ENCODE measurements around the gene QPRT. TPM values are rescaled to one million over a fixed set of nuclear protein-coding genes. Genes with fewer than 3 reads are reported as not detected.
"Not testable (repeated sequence)": the region's sequence is repeated elsewhere in the genome, so short reads cannot be mapped to it uniquely, and the experiment has no call there.

QPRT gene
- total RNA-seq, 1 donor from 2014 or later: 119 TPM

GRCh38 chr16:29692606-29693005 is 13.6 kb downstream of the QPRT start:
- not testable (repeated sequence) for DNase-seq (ENCODE audit: low read depth)

- no peak for DNase-seq (ENCODE audit: low read depth)
These were observed 15.6 kb downstream of the QPRT start for GRCh38 chr16:29694384-29695195.

DNA sequence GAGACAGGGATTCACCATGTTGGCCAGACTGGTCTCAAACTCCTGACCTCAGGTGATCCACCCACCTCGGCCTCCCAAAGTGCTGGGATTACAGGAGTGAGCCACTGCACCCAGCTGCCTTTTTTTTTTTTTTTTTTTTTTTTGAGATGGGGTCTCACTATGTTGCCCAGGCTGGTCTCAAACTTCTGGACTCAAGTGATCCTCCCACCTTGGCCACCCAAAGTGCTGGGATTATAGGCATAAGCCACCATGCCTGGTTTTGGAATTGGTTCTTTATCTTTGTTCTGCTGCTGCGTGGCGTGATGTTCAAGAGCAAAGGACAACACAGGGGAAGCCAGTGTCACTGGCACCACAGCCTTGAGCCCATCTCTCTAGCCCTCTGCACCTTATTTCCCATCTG is 16.7 kb downstream of the QPRT start:
- DNase-seq (ENCODE audit: low read depth): not testable (repeated sequence)

DNA sequence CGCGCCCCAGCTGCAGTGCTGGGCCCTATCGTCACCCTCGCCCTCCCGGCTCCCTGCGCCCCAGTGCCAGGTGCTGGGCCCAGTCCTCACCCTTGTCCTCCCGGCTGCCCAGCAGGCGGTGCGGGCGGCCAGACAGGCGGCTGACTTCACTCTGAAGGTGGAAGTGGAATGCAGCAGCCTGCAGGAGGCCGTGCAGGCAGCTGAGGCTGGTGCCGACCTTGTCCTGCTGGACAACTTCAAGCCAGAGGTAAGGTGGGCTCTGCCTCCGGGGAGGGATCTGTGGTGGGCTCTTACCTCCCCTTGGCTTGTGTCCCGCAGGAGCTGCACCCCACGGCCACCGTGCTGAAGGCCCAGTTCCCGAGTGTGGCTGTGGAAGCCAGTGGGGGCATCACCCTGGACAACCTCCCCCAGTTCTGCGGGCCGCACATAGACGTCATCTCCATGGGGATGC is 17.9 kb downstream of the QPRT start:
- DNase-seq (ENCODE audit: low read depth): no peak

- no peak for DNase-seq (ENCODE audit: low read depth)
These were observed 18.4 kb downstream of the QPRT start for GRCh38 chr16:29697391-29697790.

DNA sequence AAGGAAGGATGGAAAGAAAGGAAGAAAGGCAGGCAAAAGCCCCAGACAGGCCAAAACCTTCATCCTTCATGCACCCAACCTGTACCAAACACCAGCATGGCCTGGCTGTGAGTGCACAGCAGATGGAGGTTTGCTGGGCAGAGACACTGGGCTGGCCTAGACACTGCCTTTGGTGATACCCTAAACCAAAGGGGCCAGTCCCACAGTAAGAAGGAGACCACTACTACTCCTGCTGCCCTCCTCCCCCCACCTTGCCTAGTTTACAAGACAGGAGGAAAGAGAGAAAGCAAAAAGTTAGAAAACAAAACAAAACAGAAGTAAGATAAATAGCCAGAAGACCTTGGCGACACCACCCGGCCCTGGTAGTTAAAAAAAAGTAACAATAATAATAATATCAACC is 19.1 kb downstream of the QPRT start:
- DNase-seq (ENCODE audit: low read depth): no peak

DNA sequence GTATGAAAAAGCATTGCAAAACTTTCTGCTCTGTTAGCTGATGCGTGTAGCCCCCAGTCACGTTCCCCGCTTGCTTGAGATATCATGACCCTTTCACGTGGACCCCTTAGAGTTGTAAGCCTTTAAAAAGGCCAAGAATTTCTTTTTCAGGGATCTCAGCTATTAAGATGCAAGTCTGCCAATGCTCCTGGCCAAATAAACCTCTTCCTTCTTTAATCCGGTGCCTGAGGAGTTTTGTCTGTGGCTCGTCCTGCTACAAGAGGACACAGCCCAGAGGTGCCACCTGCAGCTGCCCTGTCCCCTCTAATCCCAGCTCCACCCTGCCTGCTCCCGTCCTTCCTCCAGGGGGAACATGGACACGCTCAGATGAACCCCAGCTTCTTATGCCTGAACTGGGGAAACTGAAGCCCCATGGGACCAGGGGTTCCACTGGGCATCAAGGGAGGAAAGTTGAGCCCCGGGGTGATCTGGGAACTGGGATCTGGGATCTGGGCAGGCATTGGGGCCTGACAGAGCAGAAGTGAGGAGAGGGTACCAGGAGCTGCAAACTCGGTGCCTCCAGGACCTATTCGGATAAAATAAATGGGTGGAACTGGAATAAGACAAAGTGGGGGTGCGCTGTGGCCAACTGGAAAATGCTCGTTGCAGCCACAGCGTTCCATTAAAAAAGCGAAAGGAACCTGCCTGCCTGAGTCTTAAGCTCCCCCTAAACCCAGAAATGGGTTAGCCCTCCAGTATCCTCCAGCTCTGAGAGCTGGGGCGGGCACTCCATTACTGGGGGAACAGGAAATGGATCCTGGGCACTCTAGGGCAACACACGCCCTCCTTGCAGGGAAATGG is 19.7 kb downstream of the QPRT start:
- no peak for DNase-seq (ENCODE audit: low read depth)

GRCh38 chr16:29699324-29700219 is 20.6 kb downstream of the QPRT start:
- DNase-seq (ENCODE audit: low read depth): no peak

- peak; percentile 77 for DNase-seq (ENCODE audit: low read depth)
These were observed 21.4 kb downstream of the QPRT start for GRCh38 chr16:29700253-29700987.

DNA sequence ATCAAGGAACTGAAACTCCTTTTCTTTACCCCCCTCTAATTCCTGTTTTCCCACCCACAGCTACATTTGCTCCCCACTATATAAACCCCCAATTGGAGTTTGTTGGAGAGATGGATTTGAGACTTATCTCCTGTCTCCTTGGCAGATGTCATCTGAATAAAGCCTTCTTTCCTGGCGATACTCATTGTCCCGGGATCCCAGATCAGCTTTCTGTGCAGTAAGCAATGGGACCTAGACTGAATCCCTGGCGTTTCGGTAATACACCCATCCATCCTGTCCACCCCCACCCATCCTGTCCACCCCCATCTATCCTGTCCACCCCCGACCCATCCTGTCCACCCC is 22.2 kb downstream of the QPRT start:
- DNase-seq (ENCODE audit: low read depth): no peak

DNA sequence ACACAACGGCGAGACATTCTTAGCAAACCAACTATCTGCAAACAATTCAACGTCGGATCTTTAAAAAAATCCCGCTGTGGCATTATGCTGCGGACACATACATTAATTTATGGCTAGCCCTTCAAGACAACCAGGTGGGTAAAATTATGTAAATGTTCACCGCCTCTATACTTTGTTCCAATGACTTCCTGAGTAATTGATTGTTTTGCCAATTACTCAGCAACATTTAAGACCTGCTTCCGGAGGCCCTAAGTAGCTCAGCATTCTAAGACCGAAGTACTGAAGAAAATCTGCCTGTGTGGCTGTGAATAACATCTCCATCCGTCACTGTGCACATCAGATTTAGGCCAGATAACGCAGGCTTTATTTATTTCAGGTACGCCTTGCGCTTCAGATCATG is 23.3 kb downstream of the QPRT start:
- DNase-seq (ENCODE audit: low read depth): no peak

- peak; percentile 84 for DNase-seq (ENCODE audit: low read depth)
These were observed 26.1 kb downstream of the QPRT start for GRCh38 chr16:29705030-29705429.

DNA sequence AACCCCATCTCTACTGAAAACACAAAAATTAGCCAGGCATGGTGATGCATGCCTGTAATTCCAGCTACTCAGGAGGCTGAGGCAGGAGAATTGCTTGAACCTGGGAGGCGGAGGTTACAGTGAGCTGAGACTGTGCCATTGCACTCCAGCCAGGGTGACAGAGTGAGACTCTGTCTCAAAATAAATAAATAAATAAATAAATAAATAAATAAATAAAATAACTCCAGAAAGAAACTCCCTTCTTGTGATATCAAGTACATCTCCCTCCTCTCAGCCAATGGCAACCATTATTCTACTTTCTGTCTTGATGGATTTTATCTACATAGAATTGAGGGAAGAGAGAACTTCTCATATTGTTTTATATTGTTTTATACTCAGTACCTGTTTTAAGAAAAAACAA is 28.2 kb downstream of the QPRT start:
- not testable (repeated sequence) for DNase-seq (ENCODE audit: low read depth)

GRCh38 chr16:29708917-29709600 is 30.1 kb downstream of the QPRT start:
- DNase-seq (ENCODE audit: low read depth): no peak

GRCh38 chr16:29709657-29710056 is 30.7 kb downstream of the QPRT start:
- DNase-seq (ENCODE audit: low read depth): not testable (repeated sequence)

GRCh38 chr16:29710227-29711219 is 31.5 kb downstream of the QPRT start:
- peak; percentile 88 for DNase-seq (ENCODE audit: low read depth)

DNA sequence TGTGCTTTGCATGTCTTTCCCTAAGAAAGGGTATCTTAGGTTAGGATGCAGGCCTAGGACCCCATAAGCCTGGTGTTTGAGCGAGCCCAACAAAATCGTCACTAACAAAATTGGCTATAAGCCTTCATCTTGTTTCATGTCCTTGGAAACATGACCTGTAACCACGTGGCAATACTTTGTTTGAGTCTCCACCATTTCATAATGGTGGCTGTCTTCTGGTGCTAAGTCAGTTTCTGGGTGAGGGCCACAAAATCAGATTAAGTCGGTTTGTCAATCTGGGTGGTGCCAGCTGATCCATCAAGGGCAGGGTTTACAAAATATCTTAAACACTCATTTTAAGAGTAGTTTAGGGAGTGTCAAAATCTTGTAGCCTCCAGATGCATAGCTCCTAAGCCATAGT is 33.8 kb downstream of the QPRT start:
- no peak for DNase-seq (ENCODE audit: low read depth)

DNA sequence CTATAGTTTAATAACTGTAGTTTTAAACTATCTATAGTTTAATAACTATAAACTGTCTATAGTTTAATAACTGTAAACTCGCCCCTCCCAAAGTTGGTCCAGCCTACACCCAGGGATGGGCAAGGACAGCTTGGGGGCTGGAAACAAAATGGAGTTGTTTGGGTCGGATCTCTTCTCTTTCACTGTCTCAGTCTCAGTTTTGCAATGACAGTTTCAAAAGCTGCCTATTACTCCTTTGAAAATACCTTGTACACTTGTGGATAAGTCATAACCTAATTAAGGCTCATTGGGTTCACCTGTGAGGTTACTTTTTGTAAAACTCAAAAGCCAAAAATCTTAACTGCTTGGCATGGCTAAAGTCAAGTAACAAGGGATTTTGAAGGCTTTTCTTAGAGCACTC is 35.4 kb downstream of the QPRT start:
- no peak for DNase-seq (ENCODE audit: low read depth)

- DNase-seq (ENCODE audit: low read depth): no peak
These were observed 36.0 kb downstream of the QPRT start for GRCh38 chr16:29714972-29715371.

Data from renal cortical epithelial cell (primary cell).